B cell (primary cell): ENCODE results near the gene ACP3. TPM values are rescaled to one million over a fixed set of nuclear protein-coding genes. Genes with fewer than 3 reads are reported as not detected.
"Not testable (repeated sequence)": the region's sequence is repeated elsewhere in the genome, so short reads cannot be mapped to it uniquely, and the experiment has no call there.

Source experiments
- ATAC-seq: fragments of 200-7000 bp; cut with Tn5 transposase; one replicate; pipeline ENCODE4 v1.10.0; 2021; ENCODE audit warnings: low read depth, mild to moderate bottlenecking, moderate number of reproducible peaks, moderate library complexity
- CTCF ChIA-PET: fragments of 350-600 bp; sonication (Branson Sonifier 250); formaldehyde crosslinking; loops from one replicate; lab custom pipeline; 2021; ENCODE audit warnings: antibody characterized with exemption, inconsistent platforms; lab: Charles Lee
- POLR2A ChIA-PET: fragments of 350-600 bp; sonication (Branson Sonifier 250); formaldehyde crosslinking; loops from one replicate; lab custom pipeline; 2021; ENCODE audit warnings: antibody characterized with exemption; lab: Charles Lee
- DNase-seq: peaks from one replicate; pipeline ENCODE4 v3.0.0; 2013
- H2AFZ ChIP-seq: 2 replicates; pipeline ENCODE4 v1.6.1; 2012; ENCODE audit warnings: mild to moderate bottlenecking, low read depth, low read length; ENCODE audit not compliant: insufficient read depth, poor library complexity, severe bottlenecking
- H3K27ac ChIP-seq, 2 donors: 1 replicate in 1 of 2; 2 replicates in 1 of 2; pipeline ENCODE4 v1.5.1; 2012 to 2013; ENCODE audit warnings: low read length in 2 of 2, mild to moderate bottlenecking in 2 of 2, moderate library complexity in 1 of 2
- H3K27me3 ChIP-seq, 4 experiments: fragments of 200-600 bp in 1 of 4; sonication (generic) in 1 of 4; replicated peaks in 1 of 4; 1 replicate in 2 of 4; 2 replicates in 2 of 4; pipeline versions ENCODE4 v1.6.1 to v1.7.0; 2013 to 2016; ENCODE audit warnings: low read length in 3 of 4, mild to moderate bottlenecking in 2 of 4, mixed read lengths in 1 of 4, moderate library complexity in 1 of 4; ENCODE audit not compliant: insufficient read depth in 4 of 4, control insufficient read depth in 3 of 4; ENCODE audit errors: control extremely low read depth in 1 of 4
- H3K36me3 ChIP-seq, 2 experiments: replicated peaks in 1 of 2; 1 replicate in 1 of 2; 2 replicates in 1 of 2; pipeline versions ENCODE4 v1.6.1 to v1.7.1; 2013; ENCODE audit warnings: low read length in 1 of 2; ENCODE audit not compliant: insufficient read depth in 2 of 2, control insufficient read depth in 1 of 2; ENCODE audit errors: control extremely low read depth in 1 of 2, extremely low read depth in 1 of 2
- H3K4me1 ChIP-seq, 2 donors: fragments of 200-600 bp in 1 of 2; sonication (generic) in 1 of 2; 1 replicate in 1 of 2; 2 replicates in 1 of 2; pipeline versions ENCODE4 v1.5.1 to v1.6.1; 2013 to 2017; ENCODE audit warnings: low read length in 2 of 2; ENCODE audit not compliant: control insufficient read depth in 2 of 2, insufficient read depth in 2 of 2
- H3K4me2 ChIP-seq: replicated peaks from 2 replicates; pipeline ENCODE3; 2012; ENCODE audit warnings: mild to moderate bottlenecking, low read depth, low read length; ENCODE audit not compliant: poor library complexity, severe bottlenecking
- H3K4me3 ChIP-seq, 5 experiments: fragments of 200-600 bp in 1 of 5; sonication (generic) in 1 of 5; 1 replicate in 3 of 5; 2 replicates in 2 of 5; pipeline versions ENCODE4 v1.5.1 to v1.7.0; 2011 to 2016; ENCODE audit warnings: low read length in 4 of 5, mild to moderate bottlenecking in 4 of 5, low read depth in 2 of 5, control low read depth in 1 of 5, moderate library complexity in 1 of 5; ENCODE audit not compliant: insufficient read depth in 1 of 5; ENCODE audit errors: control extremely low read depth in 1 of 5, extremely low read depth in 1 of 5
- H3K79me2 ChIP-seq: fragments of 200-600 bp; sonication (generic); one replicate; pipeline ENCODE4 v1.6.0; 2016; ENCODE audit warnings: low read length; ENCODE audit not compliant: control insufficient read depth, insufficient read depth
- H3K9ac ChIP-seq: fragments of 200-600 bp; sonication (generic); 2 replicates; pipeline ENCODE4 v1.6.1; 2017; ENCODE audit warnings: mild to moderate bottlenecking, low read length, moderate library complexity
- H3K9me3 ChIP-seq, 3 donors: one replicate each; pipeline versions ENCODE4 v1.6.1 to v1.7.1; 2013; ENCODE audit warnings: low read length in 2 of 3; ENCODE audit not compliant: control insufficient read depth in 2 of 3, insufficient read depth in 1 of 3; ENCODE audit errors: control extremely low read depth in 1 of 3
- H4K20me1 ChIP-seq: 2 replicates; pipeline ENCODE4 v1.6.0; 2012; ENCODE audit warnings: mild to moderate bottlenecking, low read length; ENCODE audit not compliant: insufficient read depth, control insufficient read depth, poor library complexity, severe bottlenecking
- H3K27ac Mint-ChIP-seq: one replicate; pipeline ENCODE4 v1.8.0; 2021; ENCODE audit warnings: mixed read lengths
- H3K27me3 Mint-ChIP-seq: one replicate; pipeline ENCODE4 v1.8.0; 2021; ENCODE audit warnings: mixed read lengths
- H3K4me1 Mint-ChIP-seq: one replicate; pipeline ENCODE4 v1.8.0; 2021; ENCODE audit warnings: mixed read lengths
- H3K4me3 Mint-ChIP-seq: one replicate; pipeline ENCODE4 v1.8.0; 2021; ENCODE audit warnings: mixed read lengths
- H3K9me3 Mint-ChIP-seq: one replicate; pipeline ENCODE4 v1.8.0; 2022; ENCODE audit warnings: mixed read lengths; ENCODE audit not compliant: insufficient read depth
- EZH2 ChIP-seq: IDR thresholded peaks from 2 replicates; pipeline ENCODE4 v1.6.1; 2012; ENCODE audit warnings: borderline replicate concordance, low read depth, mild to moderate bottlenecking, moderate library complexity, low read length; ENCODE audit not compliant: insufficient read depth, poor library complexity, severe bottlenecking
- WGBS: methylation state at CpG from one replicate; pipeline ENCODE4 v1.1.5; 2013; ENCODE audit warnings: missing lambda C conversion rate; ENCODE audit not compliant: insufficient coverage; 5-methylcytosine and 5-hydroxymethylcytosine counted together
- intact Hi-C: fragments of 100-400 bp; cut with micrococcal nuclease; formaldehyde crosslinking; loops from one replicate; pipeline ENCODE4 v1.10.0; 2022
- polyA plus RNA-seq: library from polyadenylated mRNA; depleted of rRNA; stranded (reverse); fragments of >200 nt; gene quantifications from 2 replicates; pipeline ENCODE4 v1.2.3, GENCODE V29; 2012
- total RNA-seq, 2 donors: library from RNA; stranded (reverse); fragments of 120-200 nt in 1 of 2; gene quantifications; 1 replicate in 1 of 2; 2 replicates in 1 of 2; pipeline versions ENCODE4 v1.2.3 to v1.2.4, GENCODE V29; 2013 to 2022
- TF ChIP-seq, protein P1 (sequence below): fragments of 200-600 bp; IDR thresholded peaks from one replicate; pipeline ENCODE4 v1.8.0; 2022; ENCODE audit warnings: antibody characterized with exemption, mild to moderate bottlenecking

Gene ACP3
- total and polyA plus RNA-seq, 2 donors (not counting 1 experiment from before 2014, with no cell fraction given): 0.36 to 0.64 TPM

DNA sequence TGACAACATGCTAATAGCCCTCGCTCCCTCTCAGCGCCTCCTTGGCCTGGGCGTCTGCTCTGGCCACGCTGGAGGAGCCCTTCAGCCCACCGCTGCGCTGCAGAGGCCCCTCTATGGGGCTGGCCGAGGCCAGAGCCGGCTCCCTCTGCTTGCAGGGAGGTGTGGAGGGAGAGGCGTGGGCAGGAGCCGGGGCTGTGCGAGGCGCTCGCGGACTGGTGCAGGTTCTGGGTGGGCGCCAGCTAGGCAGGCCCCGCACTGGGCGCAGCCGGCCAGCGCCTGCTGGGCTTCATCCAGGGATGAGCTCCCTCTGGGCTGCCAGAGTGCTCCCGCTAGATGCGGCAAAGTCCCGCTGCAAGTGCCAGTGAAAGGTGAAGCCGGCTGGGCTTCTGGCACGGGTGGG, 79.0 kb downstream of the ACP3 start:
- Mint-ChIP-seq H3K4me3 (no peak overlapping the region), H3K27me3 (no peaks in the 10 kb centered on the region), H3K4me1 (peaks cover under 1% of the 10 kb centered on the region), H3K27ac (no peak overlapping the region), H3K9me3 (no peaks in the 10 kb centered on the region)
- no peaks in the 10 kb centered on the region for H3K27me3 ChIP-seq
- H3K9ac ChIP-seq: no peak overlapping the region
- no peaks in the 10 kb centered on the region for H3K79me2 ChIP-seq
- H3K4me3 ChIP-seq: no peak overlapping the region
- H3K4me1 ChIP-seq: no peaks in the 10 kb centered on the region
- peaks cover 0 to 6% (median 0%) of the 10 kb centered on the region in 3 donors for H3K9me3 ChIP-seq
- ChIA-PET POLR2A (no interaction called here), CTCF (interaction anchor here (1.0 to 4.0 kb wide), 2 partner anchors 45 to 359 kb away, joined by 3 to 40 read pairs; no protein-coding TSS in a partner anchor)
- DNase-seq (no peak), ATAC-seq (no peak)
- intact Hi-C loops: loop anchor here (5.0 kb wide), 1 partner anchor 359 kb away; the partner anchor contains the start of gene CPNE4
- WGBS: 97% methylated on average over 24 of the region's 24 CpGs
- no peak overlapping the region for H2AFZ ChIP-seq
- TF ChIP-seq, protein P1, sequence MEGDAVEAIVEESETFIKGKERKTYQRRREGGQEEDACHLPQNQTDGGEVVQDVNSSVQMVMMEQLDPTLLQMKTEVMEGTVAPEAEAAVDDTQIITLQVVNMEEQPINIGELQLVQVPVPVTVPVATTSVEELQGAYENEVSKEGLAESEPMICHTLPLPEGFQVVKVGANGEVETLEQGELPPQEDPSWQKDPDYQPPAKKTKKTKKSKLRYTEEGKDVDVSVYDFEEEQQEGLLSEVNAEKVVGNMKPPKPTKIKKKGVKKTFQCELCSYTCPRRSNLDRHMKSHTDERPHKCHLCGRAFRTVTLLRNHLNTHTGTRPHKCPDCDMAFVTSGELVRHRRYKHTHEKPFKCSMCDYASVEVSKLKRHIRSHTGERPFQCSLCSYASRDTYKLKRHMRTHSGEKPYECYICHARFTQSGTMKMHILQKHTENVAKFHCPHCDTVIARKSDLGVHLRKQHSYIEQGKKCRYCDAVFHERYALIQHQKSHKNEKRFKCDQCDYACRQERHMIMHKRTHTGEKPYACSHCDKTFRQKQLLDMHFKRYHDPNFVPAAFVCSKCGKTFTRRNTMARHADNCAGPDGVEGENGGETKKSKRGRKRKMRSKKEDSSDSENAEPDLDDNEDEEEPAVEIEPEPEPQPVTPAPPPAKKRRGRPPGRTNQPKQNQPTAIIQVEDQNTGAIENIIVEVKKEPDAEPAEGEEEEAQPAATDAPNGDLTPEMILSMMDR: no peak
- TF ChIP-seq EZH2: no peak
- no peaks in the 10 kb centered on the region for H4K20me1 ChIP-seq
- no peak overlapping the region for H3K27ac ChIP-seq
- H3K36me3 ChIP-seq: no peaks in the 10 kb centered on the region
- no peak overlapping the region for H3K4me2 ChIP-seq

GRCh38 chr3:132396776-132397175, 79.6 kb downstream of the ACP3 start:
- 87% methylated on average over 7 of the region's 8 CpGs for WGBS
- H2AFZ ChIP-seq, H3K27ac Mint-ChIP-seq, H4K20me1 ChIP-seq, H3K4me2 ChIP-seq, H3K9me3 ChIP-seq, H3K36me3 ChIP-seq, H3K9ac ChIP-seq, POLR2A ChIA-PET, H3K9me3 Mint-ChIP-seq, H3K27ac ChIP-seq, H3K4me1 ChIP-seq, H3K27me3 Mint-ChIP-seq, H3K79me2 ChIP-seq, DNase-seq, H3K4me1 Mint-ChIP-seq, ATAC-seq, H3K4me3 ChIP-seq, H3K4me3 Mint-ChIP-seq, H3K27me3 ChIP-seq: not testable (repeated sequence)
- CTCF ChIA-PET: interaction anchor here (1.0 to 4.0 kb wide), 4 partner anchors 9 to 359 kb away, joined by 3 to 40 read pairs (median 3); no protein-coding TSS in a partner anchor
- intact Hi-C loops: loop anchor here (5.0 kb wide), 1 partner anchor 359 kb away; the partner anchor contains the start of gene CPNE4
